ENCODE measurements around the gene GABRQ. TPM values are rescaled to one million over a fixed set of nuclear protein-coding genes. Genes with fewer than 3 reads are reported as not detected.
"Not testable (repeated sequence)": the region's sequence is repeated elsewhere in the genome, so short reads cannot be mapped to it uniquely, and the experiment has no call there.

GABRQ gene
- total and polyA plus RNA-seq, 4 donors = 0.06 TPM; not detected in 3

GRCh38 chrX:152697952-152698931 lies 60.5 kb downstream of the GABRQ start, which contains the start of gene MAGEA3:
MAGEA3 (plus strand) TSS chrX:152698794; CDS start chrX:152700833, 2,039 bp downstream.
- H3K27ac ChIP-seq (ENCODE audit: low read depth in 1 of 2, low read length in 2 of 2); H3K4me3 ChIP-seq (ENCODE audit: low read length in 2 of 2); intact Hi-C loops (cut with DNase I); H3K9me3 ChIP-seq (ENCODE audit: control insufficient read depth, low read length); ATAC-seq (ENCODE audit: low FRiP score); H3K4me1 ChIP-seq (ENCODE audit: control insufficient read depth in 1 of 2, insufficient read depth in 2 of 2, low read length in 2 of 2); H3K27me3 ChIP-seq (ENCODE audit: control insufficient read depth in 1 of 2, insufficient read depth in 2 of 2, low read length in 1 of 2); H3K36me3 ChIP-seq (ENCODE audit: control insufficient read depth in 1 of 2, insufficient read depth in 2 of 2, low read length in 1 of 2); DNase-seq: not testable (repeated sequence)
- 69 to 85% methylated on average over 5 to 7 of the region's 34 CpGs for WGBS, 2 donors

- H3K36me3 ChIP-seq (ENCODE audit: control insufficient read depth in 1 of 2, insufficient read depth in 2 of 2, low read length in 1 of 2); H3K4me3 ChIP-seq (ENCODE audit: low read length in 2 of 2); H3K4me1 ChIP-seq (ENCODE audit: control insufficient read depth in 1 of 2, insufficient read depth in 2 of 2, low read length in 2 of 2); ATAC-seq (ENCODE audit: low FRiP score); intact Hi-C loops (cut with DNase I); H3K27me3 ChIP-seq (ENCODE audit: control insufficient read depth in 1 of 2, insufficient read depth in 2 of 2, low read length in 1 of 2); H3K9me3 ChIP-seq (ENCODE audit: control insufficient read depth, low read length); H3K27ac ChIP-seq (ENCODE audit: low read depth in 1 of 2, low read length in 2 of 2): not testable (repeated sequence)
- peak; percentile 22 to 59 for DNase-seq
- WGBS, 2 donors = 87 to 98% methylated on average over 4 of the region's 5 CpGs
These were observed 62.7 kb downstream of the GABRQ start for GRCh38 chrX:152700390-152700789.

- H3K4me3 ChIP-seq (ENCODE audit: low read length in 2 of 2); DNase-seq; H3K27me3 ChIP-seq (ENCODE audit: control insufficient read depth in 1 of 2, insufficient read depth in 2 of 2, low read length in 1 of 2); H3K4me1 ChIP-seq (ENCODE audit: control insufficient read depth in 1 of 2, insufficient read depth in 2 of 2, low read length in 2 of 2); intact Hi-C loops (cut with DNase I); ATAC-seq (ENCODE audit: low FRiP score); H3K27ac ChIP-seq (ENCODE audit: low read depth in 1 of 2, low read length in 2 of 2); H3K36me3 ChIP-seq (ENCODE audit: control insufficient read depth in 1 of 2, insufficient read depth in 2 of 2, low read length in 1 of 2); H3K9me3 ChIP-seq (ENCODE audit: control insufficient read depth, low read length): not testable (repeated sequence)
- 72 to 88% methylated on average over 3 to 4 of the region's 7 CpGs for WGBS, 2 donors
These were observed 68.8 kb downstream of the GABRQ start for GRCh38 chrX:152706500-152706899.

Other genes starting within 250 kb of the GABRQ start
- gene GABRA3, start 186.6 kb upstream of the GABRQ start, total RNA-seq = not detected
- not detected for gene GABRA3, start 186.6 kb upstream of the GABRQ start, polyA plus RNA-seq
- not detected for gene MAGEA3, start 60.9 kb downstream of the GABRQ start, total RNA-seq
- gene MAGEA3, start 60.9 kb downstream of the GABRQ start, polyA plus RNA-seq = not detected
- not detected for gene CSAG2, start 71.4 kb downstream of the GABRQ start, total RNA-seq
- gene CSAG2, start 71.4 kb downstream of the GABRQ start, polyA plus RNA-seq = not detected
- not detected for gene MAGEA2B, start 76.7 kb downstream of the GABRQ start, total RNA-seq
- gene MAGEA2B, start 76.7 kb downstream of the GABRQ start, polyA plus RNA-seq = not detected
- not detected for gene CSAG1, start 95.8 kb downstream of the GABRQ start, total RNA-seq
- gene CSAG1, start 95.8 kb downstream of the GABRQ start, polyA plus RNA-seq = not detected
- not detected for gene MAGEA12, start 95.9 kb downstream of the GABRQ start, total RNA-seq
- gene MAGEA12, start 95.9 kb downstream of the GABRQ start, polyA plus RNA-seq = not detected
- gene MAGEA2, start 115.9 kb downstream of the GABRQ start, total RNA-seq = not detected
- not detected for gene MAGEA2, start 115.9 kb downstream of the GABRQ start, polyA plus RNA-seq
- gene CSAG3, start 121.3 kb downstream of the GABRQ start, total RNA-seq = not detected
- not detected for gene CSAG3, start 121.3 kb downstream of the GABRQ start, polyA plus RNA-seq
- not detected for gene MAGEA6, start 131.8 kb downstream of the GABRQ start, total RNA-seq
- not detected for gene MAGEA6, start 131.8 kb downstream of the GABRQ start, polyA plus RNA-seq
- 10 to 100 TPM; 22.1 to 22.8 TPM for gene CETN2, start 192.9 kb downstream of the GABRQ start, total RNA-seq
- gene CETN2, start 192.9 kb downstream of the GABRQ start, polyA plus RNA-seq = 10 to 100 TPM; 38.7 to 38.9 TPM
- gene NSDHL, start 193.2 kb downstream of the GABRQ start, total RNA-seq = 1 to 10 TPM; 8.1 to 9.4 TPM
- 10 to 100 TPM; 10.0 to 10.1 TPM for gene NSDHL, start 193.2 kb downstream of the GABRQ start, polyA plus RNA-seq

All from aorta (tissue), 5 donors.